HFF-Myc (cell line): ENCODE measurements around the gene FKRP.
"Not testable (repeated sequence)": the region's sequence is repeated elsewhere in the genome, so short reads cannot be mapped to it uniquely, and the experiment has no call there.

Source experiments
- DNase-seq: peaks from one replicate; pipeline ENCODE4 v3.0.0-alpha.2; 2011; ENCODE audit warnings: low read depth; ENCODE audit errors: extremely low read depth
- H3K4me3 ChIP-seq: replicated peaks from 2 replicates; pipeline ENCODE4 v1.5.1; 2011; ENCODE audit warnings: low read depth, mild to moderate bottlenecking, control low read depth, low read length
- CTCF ChIP-seq: IDR thresholded peaks from 2 replicates; pipeline ENCODE4 v1.5.1; 2012; ENCODE audit warnings: mild to moderate bottlenecking, low read depth, low read length, control low read depth; ENCODE audit errors: missing control alignments

Gene FKRP

GRCh38 chr19:46772170-46773017 lies 26.5 kb downstream of the FKRP start:
- TF ChIP-seq CTCF: no peak
- DNase-seq: no peak

GRCh38 chr19:46773018-46773399 lies 27.2 kb downstream of the FKRP start:
- TF ChIP-seq CTCF: no peak
- no peak for DNase-seq
- H3K4me3 ChIP-seq: no peak overlapping the region

More at GRCh38 chr19:46772170-46773017, 26.5 kb downstream of the FKRP start:
- H3K4me3 ChIP-seq: no peak overlapping the region

GRCh38 chr19:46775642-46776258 lies 29.9 kb downstream of the FKRP start:
- H3K4me3 ChIP-seq: no peak overlapping the region

GRCh38 chr19:46776927-46777911 lies 31.4 kb downstream of the FKRP start:
- no peak overlapping the region for H3K4me3 ChIP-seq
- DNase-seq: no peak
- no peak for TF ChIP-seq CTCF

More at GRCh38 chr19:46775642-46776258, 29.9 kb downstream of the FKRP start:
- no peak for TF ChIP-seq CTCF
- DNase-seq: no peak

DNA sequence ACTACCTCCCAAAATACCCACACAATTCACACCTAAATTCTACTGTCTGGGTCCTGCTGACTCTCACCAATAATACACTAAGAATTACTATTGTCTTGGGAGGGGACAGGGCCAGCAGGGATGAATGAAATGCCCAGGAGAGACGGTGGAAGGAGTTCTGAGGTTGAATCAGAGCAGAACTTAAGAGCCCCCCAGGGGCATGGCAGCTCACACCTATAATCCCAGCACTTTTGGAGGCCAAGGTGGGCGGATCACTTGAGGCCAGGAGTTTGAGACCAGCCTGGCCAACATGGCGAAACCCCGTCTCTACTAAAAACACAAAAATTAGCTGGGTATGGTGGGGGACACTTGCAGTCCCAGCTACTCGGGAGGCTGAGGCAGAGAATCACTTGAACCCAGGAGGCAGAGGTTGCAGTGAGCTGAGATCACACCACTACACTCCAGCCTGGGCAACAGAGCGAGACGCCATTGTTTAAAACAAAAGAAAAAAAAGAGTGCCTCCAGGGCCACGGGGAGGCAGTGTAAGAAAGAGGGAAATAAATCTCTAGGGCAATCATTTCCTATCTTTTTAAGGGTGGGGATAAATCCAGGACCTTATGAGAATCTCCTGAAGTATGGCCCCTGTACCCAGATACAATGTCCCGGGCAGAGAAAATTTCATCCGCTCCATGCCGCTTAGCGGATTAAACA lies 32.2 kb downstream of the FKRP start:
- not testable (repeated sequence) for H3K4me3 ChIP-seq, DNase-seq

- DNase-seq: no peak
- no peak for TF ChIP-seq CTCF
Observed at GRCh38 chr19:46782355-46783019, 36.6 kb downstream of the FKRP start.

More at GRCh38 chr19:46782355-46783019, 36.6 kb downstream of the FKRP start:
- no peak overlapping the region for H3K4me3 ChIP-seq
